ENCODE measurements around the gene ERICH6.

The ERICH6 gene

GRCh38 chr3:150703756-150704344 is at the start of gene ERICH6:
ERICH6 (minus strand) TSS chr3:150703920; CDS start chr3:150703898, 22 bp downstream.
- DNase-seq = peak; percentile 74

DNA sequence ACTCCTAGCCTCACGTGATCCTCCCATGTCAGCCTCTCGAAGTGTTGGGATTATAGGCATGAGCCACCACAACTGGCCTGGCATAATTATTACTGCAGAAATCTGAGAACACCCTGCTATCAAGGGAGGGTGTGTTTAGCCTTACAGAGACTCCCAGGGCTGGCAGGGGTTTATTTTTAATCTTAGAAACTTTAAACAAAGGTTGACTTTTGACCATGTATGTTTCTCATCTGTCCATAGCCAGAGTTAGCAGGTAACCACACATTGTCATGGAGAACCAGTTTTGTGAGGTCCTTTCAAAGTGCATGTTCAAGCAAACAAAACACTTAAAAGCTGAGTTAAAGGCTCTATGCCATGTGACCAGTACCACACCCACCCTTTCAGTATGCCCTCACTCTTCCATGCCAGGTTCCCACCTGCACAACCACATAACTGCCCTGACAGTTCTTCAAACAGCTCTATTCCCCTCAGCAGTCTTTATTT is 48.1 kb upstream of the ERICH6 start:
- DNase-seq = peak; percentile 10

GRCh38 chr3:150749255-150749654 is 45.5 kb upstream of the ERICH6 start:
- DNase-seq = no peak

DNA sequence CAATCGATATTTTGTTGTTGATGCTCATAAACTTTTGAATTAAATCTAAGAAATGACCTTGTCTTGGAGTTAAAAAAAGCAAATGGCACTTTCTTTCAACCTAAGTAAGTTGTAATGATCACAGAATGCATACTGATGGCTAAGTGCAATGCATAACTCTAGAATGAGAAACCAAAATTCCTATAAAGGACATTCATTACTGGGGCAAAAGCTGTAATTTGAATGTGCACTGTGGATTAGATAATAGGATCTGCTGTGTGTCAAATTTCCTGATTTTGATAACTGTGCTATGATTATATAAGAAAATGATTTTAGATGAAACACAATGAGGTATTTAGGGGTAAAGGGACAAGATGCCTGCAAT is 44.9 kb upstream of the ERICH6 start:
- DNase-seq = no peak

DNA sequence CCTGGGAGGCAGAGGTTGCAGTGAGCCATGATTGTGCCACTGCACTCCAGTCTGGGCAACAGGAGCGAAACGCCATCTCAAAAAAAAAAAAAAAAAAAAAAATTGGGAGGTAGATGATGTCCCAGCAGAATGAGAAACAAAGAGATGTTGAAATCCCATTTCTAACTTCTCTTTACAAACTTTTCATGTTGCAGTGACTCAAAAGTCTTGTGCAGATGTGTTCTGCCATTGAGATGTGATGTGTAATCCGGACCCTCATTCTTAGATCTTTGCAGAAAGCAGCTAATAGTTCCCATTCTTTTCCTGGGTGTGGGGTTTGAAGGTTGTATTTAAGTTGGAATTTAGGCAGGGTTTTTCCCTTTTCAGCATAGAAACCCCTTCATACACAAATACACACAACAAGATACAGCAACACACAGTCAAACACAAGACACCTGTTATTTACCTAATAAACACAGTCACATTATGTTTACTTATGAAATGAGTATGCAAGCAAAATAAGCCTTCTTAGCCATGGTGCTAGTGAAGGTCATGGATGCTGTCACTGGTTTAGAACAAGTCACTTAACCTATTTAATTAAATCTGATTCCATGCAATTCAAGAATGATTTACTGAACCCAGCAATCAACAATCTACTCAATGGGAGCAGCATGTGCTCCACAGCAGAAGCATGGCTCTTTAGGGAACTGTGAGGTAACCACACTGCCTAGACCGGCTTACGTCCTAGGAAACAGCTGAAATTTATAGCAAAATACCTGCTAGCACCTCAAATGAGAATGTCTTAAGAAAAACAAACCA is 44.4 kb upstream of the ERICH6 start:
- no peak for DNase-seq

DNA sequence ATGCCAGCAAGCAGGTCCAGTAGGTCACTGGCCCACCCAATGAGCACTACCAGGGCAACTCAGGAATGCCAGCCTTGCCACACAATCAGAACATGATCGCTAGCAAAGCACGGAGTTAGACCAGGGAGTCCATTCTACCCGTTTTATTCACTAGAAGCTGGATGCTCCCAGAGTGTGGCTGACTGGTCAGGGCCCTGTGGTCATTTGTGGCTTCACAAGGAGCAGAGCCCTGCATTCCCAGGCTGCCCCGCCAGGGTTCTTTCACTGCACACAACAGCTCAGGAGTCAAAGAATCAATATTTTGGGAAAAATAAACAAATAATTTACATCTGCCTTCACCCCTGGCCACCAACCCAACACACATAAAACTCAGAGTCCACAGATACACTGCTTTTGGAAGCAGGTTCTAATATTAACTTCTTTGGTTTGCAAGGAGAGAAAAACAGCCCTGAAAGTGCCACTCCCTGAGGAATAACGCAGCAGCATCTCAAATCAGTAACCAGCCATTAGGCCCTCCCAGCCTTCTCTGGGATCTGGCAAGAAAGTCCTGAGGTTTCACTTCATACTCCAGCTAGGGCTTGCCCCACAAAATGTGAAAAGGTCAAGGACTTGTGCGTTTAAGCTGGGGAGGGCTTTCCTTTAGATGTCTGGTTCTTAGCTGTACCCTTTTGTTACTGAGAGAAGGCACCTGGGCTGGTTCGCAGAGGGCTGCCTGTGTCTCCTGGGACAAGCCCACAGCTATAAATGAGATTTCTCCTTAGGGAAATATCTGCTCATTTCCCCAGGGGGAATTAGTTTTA is 43.3 kb upstream of the ERICH6 start:
- no peak for DNase-seq

- no peak for DNase-seq
Observed at GRCh38 chr3:150745832-150746231, 42.1 kb upstream of the ERICH6 start.

DNA sequence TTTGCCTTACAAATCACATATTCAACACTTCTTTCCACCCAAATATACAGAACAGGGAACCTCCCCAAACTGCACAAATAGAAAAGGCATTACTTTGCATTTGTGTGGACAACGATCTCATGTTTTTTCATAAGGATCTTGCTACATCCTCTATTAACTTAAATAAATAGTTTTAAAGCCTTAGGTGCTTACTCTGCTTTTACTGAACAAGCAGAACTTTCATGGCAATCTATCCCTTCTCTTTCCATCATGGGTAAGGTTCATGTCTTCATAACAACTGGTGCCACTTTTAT is 41.1 kb upstream of the ERICH6 start:
- DNase-seq = no peak

GRCh38 chr3:150744041-150744918 is 40.6 kb upstream of the ERICH6 start:
- DNase-seq = no peak

- DNase-seq = no peak
Observed at GRCh38 chr3:150743508-150743907, 39.8 kb upstream of the ERICH6 start.

- no peak for DNase-seq
Observed at GRCh38 chr3:150742679-150743078, 39.0 kb upstream of the ERICH6 start.

GRCh38 chr3:150742141-150742523 is 38.4 kb upstream of the ERICH6 start:
- no peak for DNase-seq

GRCh38 chr3:150741497-150742140 is 37.9 kb upstream of the ERICH6 start:
- no peak for DNase-seq

GRCh38 chr3:150740733-150741496 is 37.2 kb upstream of the ERICH6 start:
- no peak for DNase-seq

DNA sequence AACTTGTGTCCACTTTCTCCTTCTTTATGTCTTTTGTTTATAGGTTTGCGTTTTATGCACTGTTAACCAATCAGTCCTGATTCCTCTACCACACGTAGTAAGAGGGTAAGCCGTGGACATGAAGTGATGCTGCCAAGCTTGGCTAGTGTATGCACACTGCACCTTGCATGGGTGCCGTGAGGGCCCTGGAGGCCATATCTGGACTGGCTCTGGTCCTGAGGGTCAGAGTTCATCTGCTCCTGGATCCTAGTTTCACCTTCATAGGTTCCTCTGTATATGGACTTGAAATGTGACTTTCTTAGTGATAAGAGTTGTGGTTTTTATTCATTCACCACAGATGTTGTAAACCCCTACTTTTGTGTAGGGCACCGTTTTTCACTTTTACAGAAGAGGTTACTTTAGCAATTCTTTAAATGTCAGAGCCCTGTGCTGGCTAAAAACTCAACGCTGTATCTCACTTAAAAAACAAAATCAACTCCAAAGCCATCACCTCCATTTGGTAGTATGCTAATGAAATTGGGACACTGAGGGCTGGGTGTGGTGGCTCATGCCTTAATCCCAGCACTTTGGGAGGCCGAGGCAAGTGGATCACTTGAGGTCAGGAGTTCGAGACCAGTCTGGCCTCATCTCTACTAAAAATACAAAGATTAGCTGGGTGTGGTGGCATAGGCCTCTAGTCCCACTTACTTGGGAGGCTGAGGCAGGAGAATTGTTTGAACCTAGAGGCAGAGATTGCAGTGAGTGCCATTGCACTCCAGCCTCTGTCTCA is 36.3 kb upstream of the ERICH6 start:
- DNase-seq = no peak

- DNase-seq = no peak
Observed at GRCh38 chr3:150739200-150739863, 35.6 kb upstream of the ERICH6 start.

DNA sequence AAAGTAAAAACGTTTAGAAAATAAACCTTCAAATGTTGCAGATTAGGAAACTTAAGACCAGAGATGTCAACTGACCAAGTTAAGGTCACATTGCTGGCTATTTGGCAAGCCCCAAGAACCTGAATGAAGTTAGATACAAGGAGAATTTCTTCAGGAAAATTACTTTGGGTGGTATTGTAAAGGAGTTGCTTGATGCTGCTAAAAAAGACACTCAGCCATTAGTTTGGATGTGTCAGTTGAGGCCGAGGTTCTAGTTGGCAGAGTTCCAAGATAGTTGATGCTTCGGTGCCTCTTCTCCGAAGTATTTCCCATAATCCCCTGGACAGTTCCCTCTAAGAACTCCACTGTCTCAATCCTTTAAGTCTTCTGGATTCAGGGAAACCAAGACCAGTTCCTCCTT is 35.0 kb upstream of the ERICH6 start:
- no peak for DNase-seq

GRCh38 chr3:150737874-150738679 is 34.4 kb upstream of the ERICH6 start:
- no peak for DNase-seq
